ENCODE measurements around the gene KRTAP5-3.
A peak's percentile ranks its signal among the peaks of the same experiment; 100 is the strongest.

Gene KRTAP5-3

DNA sequence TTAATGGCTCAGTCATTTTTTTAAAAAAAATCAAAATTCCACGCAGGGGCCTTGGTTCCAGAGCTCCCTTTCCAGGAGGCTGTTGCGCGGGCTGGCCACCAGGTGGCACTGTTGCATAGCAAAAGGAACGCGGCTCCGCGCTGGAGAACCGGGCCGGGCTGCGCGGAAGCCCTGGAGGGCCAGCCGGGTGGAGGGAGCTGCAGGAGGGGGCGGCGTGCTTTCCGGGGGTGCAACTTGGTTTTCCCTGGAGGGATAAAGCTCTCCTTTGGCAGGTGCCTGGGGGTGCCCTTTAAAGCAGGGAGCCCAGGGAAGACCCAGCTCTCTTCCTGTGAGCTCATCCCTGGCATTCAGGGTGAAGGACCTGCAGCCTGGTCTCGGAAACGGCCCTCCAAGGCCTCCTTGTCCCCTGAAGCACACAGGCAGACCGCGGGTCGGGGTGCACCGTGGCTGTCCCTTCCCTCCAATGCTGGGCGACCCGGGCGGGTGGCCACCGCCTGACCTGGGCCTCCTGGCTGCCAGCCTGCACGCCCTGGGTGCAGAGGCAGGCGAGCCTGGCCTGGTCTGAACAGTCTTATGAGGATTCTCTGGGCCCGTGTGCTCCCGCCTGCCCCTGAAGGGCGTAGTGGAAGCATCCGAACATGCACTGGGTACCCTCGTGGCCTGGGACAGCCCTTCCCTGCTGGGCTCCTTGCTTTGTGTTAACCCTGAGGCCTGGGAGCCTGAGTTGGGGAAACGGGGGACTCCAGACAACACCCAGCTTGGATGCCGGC lies 44.7 kb upstream of the KRTAP5-3 start:
- no peak overlapping the region for H3K27ac ChIP-seq
- TF ChIP-seq, protein P1, sequence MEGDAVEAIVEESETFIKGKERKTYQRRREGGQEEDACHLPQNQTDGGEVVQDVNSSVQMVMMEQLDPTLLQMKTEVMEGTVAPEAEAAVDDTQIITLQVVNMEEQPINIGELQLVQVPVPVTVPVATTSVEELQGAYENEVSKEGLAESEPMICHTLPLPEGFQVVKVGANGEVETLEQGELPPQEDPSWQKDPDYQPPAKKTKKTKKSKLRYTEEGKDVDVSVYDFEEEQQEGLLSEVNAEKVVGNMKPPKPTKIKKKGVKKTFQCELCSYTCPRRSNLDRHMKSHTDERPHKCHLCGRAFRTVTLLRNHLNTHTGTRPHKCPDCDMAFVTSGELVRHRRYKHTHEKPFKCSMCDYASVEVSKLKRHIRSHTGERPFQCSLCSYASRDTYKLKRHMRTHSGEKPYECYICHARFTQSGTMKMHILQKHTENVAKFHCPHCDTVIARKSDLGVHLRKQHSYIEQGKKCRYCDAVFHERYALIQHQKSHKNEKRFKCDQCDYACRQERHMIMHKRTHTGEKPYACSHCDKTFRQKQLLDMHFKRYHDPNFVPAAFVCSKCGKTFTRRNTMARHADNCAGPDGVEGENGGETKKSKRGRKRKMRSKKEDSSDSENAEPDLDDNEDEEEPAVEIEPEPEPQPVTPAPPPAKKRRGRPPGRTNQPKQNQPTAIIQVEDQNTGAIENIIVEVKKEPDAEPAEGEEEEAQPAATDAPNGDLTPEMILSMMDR (conservative IDR thresholded peaks at IDR 0.05) = peak; percentile 88

DNA sequence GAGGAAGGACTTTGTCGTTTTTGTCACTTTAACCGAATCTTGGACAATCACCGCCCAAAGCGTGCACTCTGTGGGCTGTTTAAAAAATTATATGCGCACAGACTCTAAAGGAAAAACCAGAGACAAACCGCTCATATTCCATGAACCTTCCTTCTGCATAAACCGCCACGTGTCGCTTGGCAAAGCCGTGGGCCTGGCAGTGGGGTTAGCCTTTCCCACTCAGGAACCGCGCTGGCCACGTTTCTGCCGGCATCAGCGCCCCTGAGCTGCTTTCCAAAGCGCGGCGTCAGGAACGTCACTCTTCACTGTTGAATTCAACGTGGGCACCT lies 44.1 kb upstream of the KRTAP5-3 start:
- TF ChIP-seq, protein P1 (conservative IDR thresholded peaks at IDR 0.05) = no peak

DNA sequence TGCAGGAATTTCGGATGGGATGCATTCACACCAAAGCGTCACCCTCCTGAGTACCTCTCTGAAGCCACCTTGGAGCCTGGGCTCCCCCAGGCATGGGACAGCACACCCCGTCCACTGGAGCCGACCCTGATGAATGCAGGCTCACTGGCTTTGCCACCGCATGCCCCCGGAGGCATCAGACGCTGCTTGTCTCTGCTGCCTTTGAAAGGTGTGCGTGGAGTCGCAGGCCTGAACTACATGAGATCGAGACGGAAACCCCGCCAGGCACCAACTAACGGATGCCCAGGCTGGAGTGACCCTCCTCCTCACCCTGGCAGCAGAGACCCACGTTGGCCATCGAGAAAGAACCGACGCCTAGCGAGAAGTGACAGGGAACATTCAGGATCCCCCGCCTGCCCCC lies 43.8 kb upstream of the KRTAP5-3 start:
- TF ChIP-seq, protein P1 (conservative IDR thresholded peaks at IDR 0.05) = no peak
- no peak overlapping the region for H3K27ac ChIP-seq

More for the DNA sequence above, 44.1 kb upstream of the KRTAP5-3 start:
- no peak overlapping the region for H3K27ac ChIP-seq

DNA sequence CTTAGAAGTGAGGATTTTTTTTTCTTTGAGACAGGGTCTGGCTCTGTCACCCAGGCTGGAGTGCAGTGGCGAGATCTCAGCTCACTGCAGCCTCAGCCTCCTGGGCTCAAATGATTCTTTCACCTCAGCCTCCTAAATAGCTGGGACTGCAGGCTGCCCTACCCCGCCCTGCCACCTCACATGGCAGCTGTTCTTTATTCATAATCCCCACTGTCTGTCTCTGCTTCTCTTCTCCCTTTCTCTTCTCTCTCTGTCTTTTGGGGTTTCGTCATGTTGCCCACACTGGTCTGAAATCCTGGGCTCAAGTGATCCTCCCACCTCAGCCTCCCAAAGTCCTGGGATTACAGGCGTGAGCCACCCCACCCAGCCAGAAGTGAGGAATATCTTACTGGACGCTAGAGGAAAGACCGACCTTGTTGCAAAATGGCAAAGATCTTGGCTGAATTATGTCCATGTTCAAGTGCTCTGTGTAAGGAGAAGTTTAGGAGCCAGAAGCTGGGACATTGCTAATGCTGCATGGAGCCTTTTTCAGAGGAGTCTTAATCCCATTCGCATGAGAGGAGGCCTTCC lies 43.2 kb upstream of the KRTAP5-3 start:
- no peak overlapping the region for H3K27ac ChIP-seq
- TF ChIP-seq, protein P1 (conservative IDR thresholded peaks at IDR 0.05) = no peak

DNA sequence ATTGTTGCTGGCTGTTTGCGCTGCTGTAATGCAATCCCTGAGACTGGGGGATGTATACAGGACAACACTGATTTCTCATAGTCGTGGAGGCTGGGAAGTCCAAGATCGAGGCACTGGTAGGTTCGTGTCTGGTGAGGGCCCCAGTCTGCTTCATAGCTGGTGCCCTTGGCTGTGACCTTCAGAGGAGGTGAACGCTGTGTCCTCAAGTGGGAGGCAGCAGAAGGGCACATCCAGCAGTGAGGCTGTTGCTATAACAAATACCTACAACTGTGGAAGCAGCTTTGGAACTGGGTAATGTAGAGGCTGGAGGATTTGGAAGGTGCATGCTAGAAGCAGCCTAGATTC lies 42.6 kb upstream of the KRTAP5-3 start:
- no peak overlapping the region for H3K27ac ChIP-seq
- TF ChIP-seq, protein P1 (conservative IDR thresholded peaks at IDR 0.05) = no peak

DNA sequence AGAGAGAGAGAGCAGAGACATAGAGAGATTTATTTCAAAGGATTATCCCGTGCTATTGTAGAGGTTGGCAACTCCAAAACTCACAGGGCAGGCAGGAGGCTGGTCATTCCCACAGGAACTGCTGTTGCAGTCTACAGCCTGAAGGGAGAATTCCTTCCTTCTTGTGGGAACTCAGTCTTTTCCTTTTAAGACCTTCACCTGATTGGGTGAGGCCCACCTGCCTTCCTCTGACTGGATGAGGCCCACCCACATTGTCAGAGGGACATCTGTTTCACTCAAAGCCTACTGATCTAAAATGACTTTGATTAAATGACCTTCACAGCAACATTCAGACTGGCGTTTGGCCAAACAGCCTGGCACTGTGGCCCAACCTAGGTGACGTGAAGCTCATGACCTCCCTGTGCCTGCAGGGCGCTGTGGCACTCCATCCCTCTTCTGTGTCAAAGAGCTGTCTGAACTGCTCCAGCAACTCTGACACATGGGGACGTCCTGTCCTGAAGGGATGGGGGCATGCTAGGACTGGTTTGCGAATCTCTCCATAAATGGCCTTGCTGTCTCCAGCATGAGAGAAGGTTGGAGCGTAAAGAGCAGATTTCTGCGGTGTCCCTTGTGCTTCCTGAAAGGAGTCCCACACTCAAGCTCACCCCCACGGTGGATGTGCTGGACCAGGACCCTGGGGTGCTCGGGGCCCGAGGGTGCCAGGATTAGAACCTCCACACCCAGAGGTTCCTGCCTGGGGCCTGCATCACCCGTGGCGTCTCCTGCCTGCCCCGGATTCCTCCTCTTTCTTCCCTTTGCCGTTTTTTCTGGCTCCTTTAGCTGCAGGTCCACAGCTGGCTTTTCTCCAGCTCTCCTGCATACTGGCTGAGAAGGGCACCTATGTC lies 42.0 kb upstream of the KRTAP5-3 start:
- H3K27ac ChIP-seq = no peak overlapping the region
- TF ChIP-seq, protein P1 (conservative IDR thresholded peaks at IDR 0.05) = no peak

All from VCaP (cell line).